IMR-90 (cell line): ENCODE measurements around the gene BTAF1.

Experiments
- POLR2A ChIP-seq: IDR thresholded peaks from 2 replicates; pipeline ENCODE4 v1.6.1; 2012; ENCODE audit warnings: mild to moderate bottlenecking, low read depth, low read length
- RFX5 ChIP-seq: IDR thresholded peaks from 2 replicates; pipeline ENCODE4 v1.8.0; 2012; ENCODE audit warnings: low read depth, mild to moderate bottlenecking, low read length, moderate library complexity

GRCh38 chr10:92074126-92074887, 150.7 kb downstream of the BTAF1 start:
- no peak for TF ChIP-seq POLR2A
- no peak for TF ChIP-seq RFX5
